NCI-H69 (cell line): Measurements from ENCODE around the gene DRC3.

Source experiments
- DNase-seq: peaks from one replicate; lab custom pipeline; 2025; lab: John Stamatoyannopoulos, UW

The DRC3 gene

GRCh38 chr17:17970699-17971430 is 1.8 kb upstream of the DRC3 start:
- no peak for DNase-seq

DNA sequence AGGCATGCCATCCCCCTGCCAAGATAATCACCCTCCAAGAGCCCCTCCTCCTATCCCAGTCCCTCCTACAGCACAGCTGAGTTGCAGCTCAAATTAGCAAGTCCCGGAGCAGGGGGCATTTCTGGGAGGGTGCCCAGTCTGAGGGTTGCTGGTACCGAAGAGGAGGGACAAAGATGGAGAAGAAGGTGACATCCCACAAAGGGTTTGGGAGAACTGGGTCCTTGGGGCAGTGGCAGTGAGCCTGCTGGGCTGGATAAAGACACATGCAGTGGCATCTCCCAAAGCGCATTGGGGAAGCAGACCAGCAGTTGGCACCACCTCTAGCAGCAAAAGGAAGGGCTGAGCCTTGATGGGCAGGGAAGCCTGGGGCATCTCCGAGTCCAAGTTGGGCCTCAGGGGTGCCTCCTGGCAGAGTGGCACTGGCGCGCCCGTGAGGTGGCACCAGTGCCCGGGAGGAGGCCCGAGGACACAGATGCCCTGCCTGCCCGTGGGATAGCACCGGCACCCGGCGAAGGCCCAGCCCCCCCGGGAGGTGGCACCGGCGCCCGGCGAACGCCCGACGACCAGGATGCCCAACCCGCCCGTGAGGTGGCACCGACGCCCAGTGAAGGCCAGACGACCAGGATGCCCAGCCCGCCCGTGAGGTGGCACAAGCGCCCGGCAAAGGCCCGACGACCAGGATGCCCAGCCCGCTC is 1.1 kb upstream of the DRC3 start:
- peak; percentile 31 for DNase-seq

DNA sequence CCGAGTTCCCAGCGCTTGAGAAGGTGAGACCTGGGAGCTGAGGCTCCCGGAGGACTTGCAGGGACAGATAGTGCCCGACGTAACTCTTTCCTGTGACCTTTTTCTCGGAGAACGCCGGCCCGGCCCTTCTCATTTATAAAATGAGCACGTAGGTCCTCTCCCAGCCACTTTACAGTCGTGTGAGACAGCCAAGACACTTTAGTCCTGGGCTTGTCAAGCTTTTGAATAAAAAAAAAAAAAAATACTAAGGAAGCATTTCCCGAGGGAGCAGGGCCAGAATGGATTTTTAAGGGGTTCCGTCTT is 241 bp downstream of the DRC3 start:
- no peak for DNase-seq

GRCh38 chr17:17975436-17975835 is 2.8 kb downstream of the DRC3 start:
- DNase-seq: no peak

- DNase-seq: no peak
Measured at GRCh38 chr17:17976931-17977570, 4.4 kb downstream of the DRC3 start.

DNA sequence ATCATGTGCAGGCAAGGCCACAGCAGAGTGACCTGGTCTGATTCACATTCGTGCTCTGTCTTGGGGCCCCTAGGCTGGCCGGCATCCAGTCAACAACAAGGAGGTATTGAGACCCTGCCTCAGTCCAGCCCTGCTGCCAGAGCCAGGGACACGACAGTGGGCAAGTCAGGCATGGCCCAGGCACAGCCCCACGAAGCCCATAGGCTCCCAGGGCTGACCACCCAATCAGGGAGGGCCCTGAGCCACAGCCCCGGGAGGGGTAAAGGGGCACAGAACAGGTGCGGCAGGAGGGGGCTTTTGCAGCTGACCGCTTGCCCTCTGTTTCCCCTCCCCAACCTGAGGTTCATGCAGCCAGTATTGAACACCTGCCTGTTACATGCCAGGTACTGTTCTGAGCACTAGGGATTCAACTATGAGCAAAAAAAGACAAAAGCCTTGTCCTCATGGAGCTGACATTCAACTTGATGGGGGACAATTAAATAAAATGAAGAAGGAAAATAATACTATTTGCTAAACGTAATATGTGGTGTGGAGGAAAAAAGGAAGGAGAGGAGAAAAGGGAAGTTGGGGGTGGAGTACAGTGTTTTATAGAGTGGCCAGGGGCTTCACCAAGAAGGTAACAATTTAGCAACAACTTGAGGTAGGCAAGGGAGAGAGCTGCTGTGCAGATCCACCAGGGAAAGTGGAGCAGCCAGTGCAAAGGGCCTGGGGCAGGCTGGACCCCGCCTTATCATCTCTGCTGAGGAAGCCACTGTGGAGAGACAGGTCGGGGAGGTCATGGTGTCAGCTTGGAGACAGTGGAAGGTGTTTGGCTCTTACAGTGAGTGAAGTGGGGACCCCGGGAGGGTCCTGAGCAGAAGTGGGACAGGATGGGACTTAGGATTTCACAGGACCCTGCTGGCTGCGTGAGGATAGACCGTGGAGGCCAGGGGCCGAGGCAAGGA is 6.1 kb downstream of the DRC3 start:
- no peak for DNase-seq

- DNase-seq: no peak
Measured at GRCh38 chr17:17979778-17980177, 7.1 kb downstream of the DRC3 start.

GRCh38 chr17:17981330-17981729 is 8.7 kb downstream of the DRC3 start:
- no peak for DNase-seq

- DNase-seq: no peak
Measured at GRCh38 chr17:17982801-17983200, 10.1 kb downstream of the DRC3 start.

GRCh38 chr17:17983376-17983775 is 10.7 kb downstream of the DRC3 start:
- no peak for DNase-seq

GRCh38 chr17:17983776-17984175 is 11.1 kb downstream of the DRC3 start:
- no peak for DNase-seq

- DNase-seq: no peak
Measured at GRCh38 chr17:17985153-17985552, 12.5 kb downstream of the DRC3 start.

GRCh38 chr17:17985555-17985954 is 12.9 kb downstream of the DRC3 start:
- peak; percentile 25 for DNase-seq

- DNase-seq: no peak
Measured at GRCh38 chr17:17987187-17987896, 14.7 kb downstream of the DRC3 start.

DNA sequence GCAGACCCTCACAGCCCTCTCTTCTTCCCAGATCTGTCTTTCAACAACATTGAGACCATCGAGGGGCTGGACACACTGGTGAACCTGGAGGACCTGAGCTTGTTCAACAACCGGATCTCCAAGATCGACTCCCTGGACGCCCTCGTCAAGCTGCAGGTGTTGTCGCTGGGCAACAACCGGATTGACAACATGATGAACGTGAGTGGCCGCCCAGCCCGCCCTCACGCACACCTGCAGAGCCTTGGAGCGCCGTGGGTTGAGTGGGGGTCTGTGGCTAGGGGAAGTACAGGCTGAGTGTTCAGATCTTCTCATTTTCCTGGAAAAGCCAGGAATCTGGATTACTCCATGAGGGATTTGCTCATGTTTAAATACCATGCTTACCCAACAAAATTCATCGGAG is 15.2 kb downstream of the DRC3 start:
- peak; percentile 61 for DNase-seq

GRCh38 chr17:17988427-17988945 is 15.8 kb downstream of the DRC3 start:
- peak; percentile 7 for DNase-seq

- DNase-seq: no peak
Measured at GRCh38 chr17:17989081-17989480, 16.4 kb downstream of the DRC3 start.

GRCh38 chr17:17989618-17990017 is 17.0 kb downstream of the DRC3 start:
- DNase-seq: no peak

- DNase-seq: peak; percentile 11
Measured at GRCh38 chr17:17990282-17990681, 17.6 kb downstream of the DRC3 start.

- DNase-seq: no peak
Measured at GRCh38 chr17:17993366-17993765, 20.7 kb downstream of the DRC3 start.

GRCh38 chr17:17993852-17994251 is 21.2 kb downstream of the DRC3 start:
- DNase-seq: no peak
